HUES6 (cell line): ENCODE results near the gene EXOC6B.

Source experiments
- H3K27ac ChIP-seq: 2 replicates; pipeline ENCODE4 v1.7.0; 2013; ENCODE audit warnings: low read depth, mild to moderate bottlenecking, low read length, inconsistent platforms
- H3K27me3 ChIP-seq: 2 replicates; pipeline ENCODE4 v1.6.1; 2013; ENCODE audit warnings: low read length; ENCODE audit not compliant: control insufficient read depth, insufficient read depth
- H3K36me3 ChIP-seq: 2 replicates; pipeline ENCODE4 v1.6.1; 2013; ENCODE audit warnings: low read length; ENCODE audit not compliant: control insufficient read depth, insufficient read depth
- H3K4me1 ChIP-seq: 2 replicates; pipeline ENCODE4 v1.6.1; 2013; ENCODE audit warnings: low read length; ENCODE audit not compliant: control insufficient read depth, insufficient read depth
- H3K4me3 ChIP-seq: 2 replicates; pipeline ENCODE4 v1.5.1; 2013; ENCODE audit warnings: low read depth, low read length
- H3K9ac ChIP-seq: one replicate; pipeline ENCODE4 v1.6.1; 2013; ENCODE audit warnings: mild to moderate bottlenecking, low read length
- H3K9me3 ChIP-seq: 2 replicates; pipeline ENCODE4 v1.6.1; 2013; ENCODE audit warnings: low read depth, low read length; ENCODE audit not compliant: control insufficient read depth, insufficient read depth

Gene EXOC6B

GRCh38 chr2:72211350-72211749 lies 614.5 kb downstream of the EXOC6B start:
- Histone ChIP-seq H3K27ac (no peak overlapping the region), H3K27me3 (no peaks in the 10 kb centered on the region), H3K4me3 (no peak overlapping the region), H3K9ac (no peak overlapping the region), H3K4me1 (peaks cover 14% of the 10 kb centered on the region), H3K9me3 (no peaks in the 10 kb centered on the region), H3K36me3 (no peaks in the 10 kb centered on the region)

DNA sequence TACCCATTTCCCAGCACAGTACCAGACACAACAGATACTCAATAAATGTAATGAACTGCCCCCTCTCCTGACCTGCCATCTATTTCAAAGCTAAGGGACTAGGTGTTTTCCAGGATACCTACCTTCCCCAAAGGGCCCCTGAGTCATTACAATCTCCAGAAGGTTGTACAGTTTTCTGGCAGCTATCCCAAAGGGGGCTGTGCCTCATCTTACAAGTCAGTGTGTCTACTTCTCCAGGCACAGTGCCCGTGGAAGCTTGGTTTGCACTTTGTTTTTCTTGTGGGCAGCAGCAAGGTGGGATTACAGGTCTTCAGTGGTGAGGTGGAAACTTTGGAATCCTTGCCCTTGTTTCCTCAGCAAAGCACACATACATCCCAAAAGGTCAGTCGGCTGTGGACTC lies 615.4 kb downstream of the EXOC6B start:
- H3K4me3 ChIP-seq, result no peak overlapping the region
- peaks cover 14% of the 10 kb centered on the region for H3K4me1 ChIP-seq
- H3K27ac ChIP-seq, result no peak overlapping the region
- no peaks in the 10 kb centered on the region for H3K27me3 ChIP-seq
- no peaks in the 10 kb centered on the region for H3K36me3 ChIP-seq
- H3K9ac ChIP-seq, result no peak overlapping the region
- H3K9me3 ChIP-seq, result no peaks in the 10 kb centered on the region

DNA sequence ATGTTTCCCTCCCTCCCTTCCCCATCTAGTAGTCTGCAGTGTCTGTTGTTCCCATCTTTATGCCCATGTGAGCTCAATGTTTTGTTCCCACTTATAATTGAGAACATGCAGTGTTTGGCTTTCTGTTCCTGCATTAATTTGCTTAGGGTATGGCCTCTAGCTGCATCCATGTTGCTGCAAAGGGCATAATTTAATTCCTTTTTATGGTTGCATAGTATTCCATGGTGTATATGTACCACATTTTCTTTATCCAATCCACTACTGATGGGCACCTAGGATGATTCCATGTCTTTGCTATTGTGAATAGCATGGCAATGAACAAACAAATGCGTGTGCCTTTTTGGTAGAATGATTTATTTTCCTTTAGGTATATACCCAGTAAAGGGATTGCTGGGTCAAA lies 617.6 kb downstream of the EXOC6B start:
- Histone ChIP-seq H3K4me1 (peaks cover 8% of the 10 kb centered on the region; the same call in 1 of the 2 replicates), H3K9ac (no peak overlapping the region), H3K9me3 (no peaks in the 10 kb centered on the region), H3K4me3 (no peak overlapping the region), H3K27me3 (no peaks in the 10 kb centered on the region), H3K36me3 (no peaks in the 10 kb centered on the region), H3K27ac (no peak overlapping the region)

DNA sequence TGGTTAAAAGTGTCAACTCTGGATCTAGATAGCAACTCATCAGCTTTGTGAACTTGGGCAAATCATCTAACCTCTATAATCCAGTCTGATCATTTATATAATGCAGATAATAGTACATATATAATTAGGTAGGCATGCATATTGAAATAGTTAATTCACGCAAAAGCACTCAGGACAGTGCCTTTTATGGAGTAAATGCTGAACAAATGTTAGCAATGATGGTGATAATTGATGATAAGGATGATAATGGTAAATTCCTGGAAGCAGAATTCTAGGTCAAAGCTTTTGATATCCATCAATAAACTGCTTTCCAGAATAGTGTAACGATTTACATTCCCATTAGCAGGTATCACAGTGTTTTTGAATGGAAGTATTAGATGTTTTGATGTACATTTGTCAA lies 618.5 kb downstream of the EXOC6B start:
- no peak overlapping the region for H3K4me3 ChIP-seq
- H3K27me3 ChIP-seq, result no peaks in the 10 kb centered on the region
- H3K4me1 ChIP-seq, result peaks cover 8% of the 10 kb centered on the region; the same call in 1 of the 2 replicates
- no peak overlapping the region for H3K9ac ChIP-seq
- H3K36me3 ChIP-seq, result no peaks in the 10 kb centered on the region
- H3K27ac ChIP-seq, result no peak overlapping the region
- H3K9me3 ChIP-seq, result no peaks in the 10 kb centered on the region

DNA sequence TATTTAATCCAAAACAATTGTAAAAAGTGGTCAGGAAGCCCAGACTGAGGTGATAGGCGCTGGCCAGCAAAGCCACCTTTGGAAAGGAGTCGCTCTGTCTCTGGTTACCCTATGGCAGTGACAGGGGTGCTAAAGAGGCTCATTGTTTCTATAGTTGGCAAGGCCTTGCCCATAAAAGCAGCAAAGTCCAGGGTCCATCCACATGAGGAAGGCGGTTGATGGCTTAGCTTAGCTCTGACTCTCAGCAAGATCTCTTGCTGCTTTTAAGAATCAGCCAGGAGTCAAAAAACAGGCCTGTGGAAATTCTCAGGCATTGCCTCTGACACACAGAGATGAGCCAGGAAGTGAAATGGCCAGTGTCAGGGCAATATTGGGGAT lies 620.3 kb downstream of the EXOC6B start:
- no peaks in the 10 kb centered on the region for H3K36me3 ChIP-seq
- no peak overlapping the region for H3K27ac ChIP-seq
- H3K9me3 ChIP-seq, result no peaks in the 10 kb centered on the region
- H3K9ac ChIP-seq, result no peak overlapping the region
- no peak overlapping the region for H3K4me3 ChIP-seq
- H3K27me3 ChIP-seq, result no peaks in the 10 kb centered on the region
- peaks cover 6% of the 10 kb centered on the region; the same call in 1 of the 2 replicates for H3K4me1 ChIP-seq

DNA sequence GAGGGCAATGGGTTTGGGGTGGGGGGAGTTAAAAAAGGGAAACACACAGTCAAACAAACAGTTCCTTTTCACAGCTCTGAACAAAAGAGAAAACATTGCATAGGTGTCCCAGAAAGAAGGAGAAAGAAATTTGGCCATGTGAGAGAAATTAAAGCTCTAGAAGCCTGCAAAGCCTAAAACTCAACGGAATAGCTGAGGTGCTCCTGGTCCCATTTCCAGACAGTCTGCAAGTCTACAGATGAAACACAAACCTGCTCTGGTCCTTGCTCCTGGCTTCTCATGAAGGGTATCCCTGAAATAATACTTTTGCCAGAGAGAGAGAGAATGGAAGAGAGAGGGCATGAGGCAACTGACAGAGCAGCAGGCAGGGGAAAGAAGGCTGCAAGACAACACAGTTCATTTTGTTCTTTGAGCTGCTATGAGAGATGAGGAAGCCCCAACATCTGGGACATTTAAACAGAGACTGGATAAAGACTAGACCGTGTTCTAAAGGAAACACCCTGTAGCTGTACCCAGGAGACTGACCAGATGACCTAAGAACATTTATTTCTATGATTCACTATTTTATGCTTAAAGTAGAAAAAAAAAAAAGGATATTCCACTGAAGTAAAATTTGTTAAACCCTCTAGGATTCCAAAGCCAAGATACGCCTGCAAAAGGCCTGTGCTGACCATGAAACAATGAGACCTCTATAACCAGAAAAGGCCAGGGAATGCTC lies 620.9 kb downstream of the EXOC6B start:
- Histone ChIP-seq H3K9me3 (no peaks in the 10 kb centered on the region), H3K4me3 (no peak overlapping the region), H3K27me3 (no peaks in the 10 kb centered on the region), H3K36me3 (no peaks in the 10 kb centered on the region), H3K9ac (no peak overlapping the region), H3K4me1 (peaks cover under 1% of the 10 kb centered on the region; the same call in 1 of the 2 replicates), H3K27ac (no peak overlapping the region)

DNA sequence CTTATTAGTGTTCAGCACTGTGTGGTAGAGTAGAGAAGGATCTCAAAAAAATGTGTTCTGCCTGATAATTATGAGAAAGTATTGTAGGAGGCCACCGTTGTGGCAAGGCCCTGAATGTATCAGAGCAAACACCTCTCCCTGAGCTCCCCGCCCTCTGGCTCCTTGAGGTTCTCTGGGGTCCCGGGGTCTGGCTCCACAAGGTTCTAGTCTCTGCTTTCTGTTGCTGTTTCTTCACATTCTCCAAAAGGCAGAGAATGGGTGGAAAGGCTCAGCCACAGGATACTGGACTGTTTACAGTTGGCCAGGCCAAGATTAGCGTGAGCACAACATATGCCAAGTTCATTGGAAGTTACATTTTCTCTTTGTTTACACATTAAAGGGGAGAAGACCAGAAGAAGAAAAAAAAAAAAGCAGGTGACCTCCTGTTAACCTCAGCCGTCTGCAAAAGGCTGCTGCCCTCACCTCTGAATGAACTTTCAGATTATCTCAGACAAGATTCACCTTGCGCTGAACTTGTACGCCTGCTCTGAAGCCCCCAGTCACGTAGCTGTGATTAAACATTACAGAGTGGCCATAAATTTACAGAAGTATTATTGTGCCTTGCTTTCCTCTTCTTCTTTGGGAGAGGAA lies 621.6 kb downstream of the EXOC6B start:
- no peaks in the 10 kb centered on the region for H3K36me3 ChIP-seq
- no peak overlapping the region for H3K9ac ChIP-seq
- H3K4me3 ChIP-seq, result no peak overlapping the region
- H3K27ac ChIP-seq, result no peak overlapping the region
- no peaks in the 10 kb centered on the region for H3K4me1 ChIP-seq
- no peaks in the 10 kb centered on the region for H3K27me3 ChIP-seq
- no peaks in the 10 kb centered on the region for H3K9me3 ChIP-seq

- no peak overlapping the region for H3K4me3 ChIP-seq
- no peak overlapping the region for H3K9ac ChIP-seq
- no peaks in the 10 kb centered on the region for H3K9me3 ChIP-seq
- H3K36me3 ChIP-seq, result no peaks in the 10 kb centered on the region
- no peaks in the 10 kb centered on the region for H3K4me1 ChIP-seq
- H3K27ac ChIP-seq, result no peak overlapping the region
- H3K27me3 ChIP-seq, result no peaks in the 10 kb centered on the region
Measured at GRCh38 chr2:72198532-72199241, 627.1 kb downstream of the EXOC6B start.

DNA sequence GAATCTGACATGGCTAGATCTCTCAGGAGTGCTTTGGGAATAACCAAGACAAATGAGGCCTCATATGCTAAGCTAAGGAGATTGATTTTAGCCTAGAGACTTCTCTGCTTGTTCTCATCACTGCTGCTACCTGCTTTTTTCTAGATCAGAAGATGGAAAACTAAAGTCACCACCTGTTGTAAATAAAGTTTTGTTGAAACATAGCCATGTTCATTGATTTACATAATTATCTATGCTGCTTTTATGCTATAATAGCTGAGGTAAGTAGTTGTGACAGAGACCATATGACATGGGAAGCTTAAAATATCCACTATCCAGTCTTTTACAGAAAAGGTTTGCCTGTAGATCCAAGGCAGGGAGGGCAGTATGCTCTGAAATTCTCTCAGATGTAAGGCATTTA lies 632.1 kb downstream of the EXOC6B start:
- Histone ChIP-seq H3K9ac (no peak overlapping the region), H3K9me3 (no peaks in the 10 kb centered on the region), H3K4me3 (no peak overlapping the region), H3K27ac (no peak overlapping the region), H3K27me3 (no peaks in the 10 kb centered on the region), H3K4me1 (no peaks in the 10 kb centered on the region), H3K36me3 (no peaks in the 10 kb centered on the region)

- Histone ChIP-seq H3K27ac (no peak overlapping the region), H3K4me3 (no peak overlapping the region), H3K4me1 (no peaks in the 10 kb centered on the region), H3K9ac (no peak overlapping the region), H3K36me3 (no peaks in the 10 kb centered on the region), H3K27me3 (no peaks in the 10 kb centered on the region), H3K9me3 (no peaks in the 10 kb centered on the region)
Measured at GRCh38 chr2:72191441-72191840, 634.4 kb downstream of the EXOC6B start.

- Histone ChIP-seq H3K9ac (no peak overlapping the region), H3K27ac (no peak overlapping the region), H3K9me3 (no peaks in the 10 kb centered on the region), H3K27me3 (no peaks in the 10 kb centered on the region), H3K36me3 (no peaks in the 10 kb centered on the region), H3K4me3 (no peak overlapping the region), H3K4me1 (no peaks in the 10 kb centered on the region)
Measured at GRCh38 chr2:72185206-72185605, 640.6 kb downstream of the EXOC6B start.
